KMS-11 (cell line): ENCODE measurements around the gene RPS3.

Experiments used
- H2AFZ ChIP-seq: fragments of 200-600 bp; sonication (generic); 2 replicates; pipeline ENCODE4 v1.6.1; 2016; ENCODE audit warnings: antibody characterized with exemption, mixed run types, low read depth
- H3K27ac ChIP-seq: fragments of 200-600 bp; sonication (generic); 2 replicates; pipeline ENCODE4 v1.6.1; 2016; ENCODE audit warnings: mild to moderate bottlenecking, mixed run types
- H3K27me3 ChIP-seq: fragments of 200-600 bp; sonication (generic); 2 replicates; pipeline ENCODE4 v1.6.1; 2017; ENCODE audit warnings: mild to moderate bottlenecking, low read depth, mixed run types, moderate library complexity; ENCODE audit not compliant: insufficient read depth
- H3K36me3 ChIP-seq: fragments of 200-600 bp; sonication (generic); 2 replicates; pipeline ENCODE4 v1.6.1; 2017; ENCODE audit warnings: mild to moderate bottlenecking, mixed run types; ENCODE audit not compliant: insufficient read depth
- H3K4me1 ChIP-seq: fragments of 200-600 bp; sonication (generic); 2 replicates; pipeline ENCODE4 v1.6.1; 2016; ENCODE audit warnings: mild to moderate bottlenecking, low read depth, mixed run types; ENCODE audit not compliant: poor library complexity, severe bottlenecking
- H3K4me2 ChIP-seq: fragments of 200-600 bp; sonication (generic); 2 replicates; pipeline ENCODE4 v1.7.0; 2016; ENCODE audit warnings: mild to moderate bottlenecking, mixed run types
- H3K4me3 ChIP-seq: fragments of 200-600 bp; sonication (generic); IDR thresholded peaks from 2 replicates; pipeline ENCODE4 v1.6.1; 2017; ENCODE audit warnings: low read depth, low read length, mixed read lengths; ENCODE audit not compliant: insufficient read depth
- H3K79me2 ChIP-seq: fragments of 200-600 bp; sonication (generic); 2 replicates; pipeline ENCODE4 v1.6.1; 2016; ENCODE audit warnings: low read depth, mixed run types; ENCODE audit not compliant: insufficient read depth
- H3K9ac ChIP-seq: fragments of 200-600 bp; sonication (generic); 2 replicates; pipeline ENCODE4 v1.6.1; 2016; ENCODE audit warnings: mild to moderate bottlenecking, mixed run types
- H4K20me1 ChIP-seq: fragments of 200-600 bp; sonication (generic); 2 replicates; pipeline ENCODE4 v1.6.1; 2016; ENCODE audit warnings: mild to moderate bottlenecking, mixed run types; ENCODE audit not compliant: insufficient read depth
- CTCF ChIP-seq: fragments of 200-600 bp; sonication (generic); conservative IDR thresholded peaks from 2 replicates; pipeline ENCODE4 v1.6.1; 2017; ENCODE audit warnings: low read depth, mild to moderate bottlenecking, antibody characterized with exemption, low read length, moderate library complexity, mixed read lengths

The RPS3 gene

GRCh38 chr11:75450826-75451821 lies 51.8 kb downstream of the RPS3 start:
- Histone ChIP-seq H3K4me2 (no peak overlapping the region), H3K4me3 (no peak overlapping the region)

DNA sequence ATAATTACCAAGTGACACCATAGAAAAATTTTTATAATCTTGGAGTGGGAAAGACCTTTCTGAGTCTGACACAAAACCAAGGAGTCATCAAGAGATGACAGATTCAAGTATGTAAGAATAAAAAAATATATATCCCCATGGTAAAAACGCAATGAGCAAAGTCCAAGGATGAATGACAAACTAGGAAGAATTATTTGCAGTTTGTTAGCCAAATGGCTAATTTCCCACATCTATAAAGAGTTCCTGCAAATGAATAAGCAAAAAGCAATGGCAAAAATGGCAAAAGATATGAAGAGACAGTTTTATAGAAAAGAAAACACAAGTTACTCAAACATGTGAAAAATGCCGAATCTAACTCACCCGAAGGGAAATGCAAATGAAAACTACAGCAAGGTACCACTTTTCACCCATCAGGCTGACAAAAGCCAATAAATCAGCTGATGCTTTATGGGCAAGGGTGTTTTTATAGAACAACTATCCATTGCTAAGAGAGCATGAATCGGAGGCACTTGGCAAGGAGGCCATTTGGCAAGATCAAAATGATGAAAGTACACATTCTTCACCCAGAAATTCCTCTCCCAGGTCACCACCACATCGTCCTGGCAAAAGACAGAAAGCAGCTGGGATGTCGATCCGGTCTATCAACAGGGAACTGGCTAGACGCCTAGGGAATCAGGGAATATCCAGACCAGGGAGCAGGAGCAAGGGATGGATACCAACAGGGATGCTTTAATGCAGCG lies 54.8 kb downstream of the RPS3 start:
- H3K9ac ChIP-seq: no peak overlapping the region
- H3K4me2 ChIP-seq: no peak overlapping the region
- H3K4me1 ChIP-seq: no peaks in the 10 kb centered on the region
- H2AFZ ChIP-seq: no peak overlapping the region
- H3K27ac ChIP-seq: no peak overlapping the region
- H3K36me3 ChIP-seq: no peaks in the 10 kb centered on the region
- no peaks in the 10 kb centered on the region for H4K20me1 ChIP-seq
- no peaks in the 10 kb centered on the region for H3K27me3 ChIP-seq
- no peaks in the 10 kb centered on the region for H3K79me2 ChIP-seq
- H3K4me3 ChIP-seq: no peak overlapping the region
- TF ChIP-seq CTCF: no peak

More at GRCh38 chr11:75450826-75451821, 51.8 kb downstream of the RPS3 start:
- Histone ChIP-seq H3K4me1 (no peaks in the 10 kb centered on the region), H4K20me1 (no peaks in the 10 kb centered on the region), H3K36me3 (no peaks in the 10 kb centered on the region), H3K79me2 (no peaks in the 10 kb centered on the region), H3K9ac (no peak overlapping the region), H2AFZ (no peak overlapping the region), H3K27ac (no peak overlapping the region), H3K27me3 (no peaks in the 10 kb centered on the region)
- TF ChIP-seq CTCF: peak; percentile 78

DNA sequence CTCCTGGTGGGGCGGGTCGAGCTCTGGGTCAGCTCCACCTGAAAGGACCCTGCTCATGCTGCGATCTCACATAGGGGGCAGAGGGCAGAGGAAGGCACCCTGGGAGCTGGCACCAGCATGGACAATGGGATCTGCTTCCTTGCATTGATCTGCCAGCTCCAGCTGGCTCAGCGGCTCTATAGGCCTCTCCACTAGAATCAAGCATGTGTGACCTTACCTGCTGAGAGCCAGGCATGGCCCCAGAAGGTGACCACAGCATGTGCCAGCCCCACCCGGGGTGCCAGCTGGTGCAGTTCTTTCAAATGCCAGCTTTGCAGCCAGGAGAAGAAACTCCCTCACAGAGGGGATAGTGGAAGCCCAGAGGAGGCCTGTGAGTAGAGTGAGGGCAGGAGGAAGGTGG lies 55.7 kb downstream of the RPS3 start:
- H2AFZ ChIP-seq: no peak overlapping the region
- no peak overlapping the region for H3K4me2 ChIP-seq
- no peak overlapping the region for H3K27ac ChIP-seq
- no peak overlapping the region for H3K4me3 ChIP-seq
- no peaks in the 10 kb centered on the region for H3K4me1 ChIP-seq
- no peaks in the 10 kb centered on the region for H3K79me2 ChIP-seq
- H4K20me1 ChIP-seq: no peaks in the 10 kb centered on the region
- H3K36me3 ChIP-seq: no peaks in the 10 kb centered on the region
- H3K27me3 ChIP-seq: no peaks in the 10 kb centered on the region
- no peak for TF ChIP-seq CTCF
- no peak overlapping the region for H3K9ac ChIP-seq
